Spleen (tissue), 11 donors: ENCODE data around the gene DLX3. TPM values are rescaled to one million over a fixed set of nuclear protein-coding genes. Genes with fewer than 3 reads are reported as not detected.

Experiments used
- DNase-seq: peaks from one replicate; pipeline ENCODE4 v3.0.0-alpha.2; 2020
- H3K27ac ChIP-seq, 8 donors: fragments of 200-600 bp; sonication (generic) in 7 of 8; 1 replicate in 4 of 8; 2 replicates in 4 of 8; pipeline versions ENCODE4 v1.5.0 to v1.8.0; 2016 to 2021; ENCODE audit warnings: inconsistent platforms in 4 of 8, mild to moderate bottlenecking in 4 of 8, moderate library complexity in 1 of 8
- H3K27me3 ChIP-seq, 7 donors: fragments of 200-600 bp; sonication (generic) in 6 of 7; replicated peaks in 1 of 7; 1 replicate in 4 of 7; 2 replicates in 3 of 7; pipeline versions ENCODE4 v1.5.0 to v1.8.0; 2016 to 2021; ENCODE audit warnings: inconsistent platforms in 3 of 7, mild to moderate bottlenecking in 1 of 7
- H3K36me3 ChIP-seq, 6 donors: fragments of 200-600 bp; sonication (generic) in 5 of 6; 1 replicate in 4 of 6; 2 replicates in 2 of 6; pipeline versions ENCODE4 v1.5.0 to v1.8.0; 2016 to 2021; ENCODE audit warnings: inconsistent platforms in 2 of 6
- H3K4me1 ChIP-seq, 6 donors: fragments of 200-600 bp; sonication (generic) in 5 of 6; 1 replicate in 3 of 6; 2 replicates in 3 of 6; pipeline versions ENCODE4 v1.5.0 to v1.8.0; 2016 to 2021; ENCODE audit warnings: inconsistent platforms in 3 of 6
- H3K4me3 ChIP-seq, 8 donors: fragments of 200-600 bp; sonication (generic) in 7 of 8; 1 replicate in 4 of 8; 2 replicates in 4 of 8; pipeline versions ENCODE4 v1.5.0 to v1.8.0; 2016 to 2021; ENCODE audit warnings: inconsistent platforms in 4 of 8, mild to moderate bottlenecking in 4 of 8, moderate library complexity in 2 of 8
- H3K9me3 ChIP-seq, 8 donors: fragments of 200-600 bp; sonication (generic) in 7 of 8; 1 replicate in 4 of 8; 2 replicates in 4 of 8; pipeline versions ENCODE4 v1.5.0 to v1.8.0; 2016 to 2021; ENCODE audit warnings: inconsistent platforms in 4 of 8
- CTCF ChIP-seq, 11 experiments: fragments of 200-600 bp in 7 of 11; fragments of 450-650 bp in 4 of 11; sonication (generic) in 4 of 11; IDR thresholded peaks in 8 of 11; conservative IDR thresholded peaks in 3 of 11; 1 replicate in 7 of 11; 2 replicates in 4 of 11; pipeline versions ENCODE4 v1.4.0 to v1.8.0; 2016 to 2021; ENCODE audit warnings: antibody characterized with exemption in 11 of 11, inconsistent platforms in 4 of 11, mild to moderate bottlenecking in 1 of 11
- POLR2A ChIP-seq, 3 donors: fragments of 450-650 bp; IDR thresholded peaks; one replicate each; pipeline ENCODE4 v1.5.1; 2017; ENCODE audit warnings: antibody characterized with exemption in 3 of 3, mild to moderate bottlenecking in 1 of 3
- POLR2AphosphoS5 ChIP-seq, 3 donors: sonication (generic); formaldehyde crosslinking; IDR thresholded peaks; one replicate each; pipeline ENCODE4 v1.5.1; 2017; ENCODE audit warnings: antibody characterized with exemption in 3 of 3
- WGBS, 5 donors: extraction: QIAGEN DNeasy Blood & Tissue Kit in 3 of 5; methylation state at CpG; one replicate each; pipeline versions ENCODE4 v1.1.5 to v1.1.7; 2013 to 2018; 5-methylcytosine and 5-hydroxymethylcytosine counted together
- intact Hi-C: fragments of 100-400 bp; cut with DNase I; formaldehyde crosslinking; loops from one replicate; pipeline ENCODE4 v1.15.0; 2023; ENCODE audit warnings: low total_unique reads
- polyA plus RNA-seq, 3 donors: library from polyadenylated mRNA; stranded (reverse); fragments of 200-250 nt; gene quantifications; one replicate each; pipeline ENCODE4 v1.2.1, GENCODE V29; 2013
- total RNA-seq, 7 donors: library from RNA; depleted of rRNA in 3 of 7; stranded (reverse); fragments of >200 nt in 3 of 7; fragmentation: NEBNext Ultra II Directional in 4 of 7; extraction: Animal tissue kit (Norgen Biotek cat#: 25700) in 4 of 7; gene quantifications; one replicate each; pipeline versions ENCODE4 v1.1.0 to v1.2.1, GENCODE V29; 2016 to 2021
- donor health status: healthy with polysubstance abuse.
- donor health status: DM: no; HTN: no; CAD: no; lungs with moderate emphysema.
- donor health status: DM: no; HTN: no; CAD: no.
- donor health status: Bipolar disorder and iron deficiency.
- donor health status: healthy.
- donor health status: DM: no; HTN: no; CAD: no.
- donor health status: DM: yes; HTN: yes; CAD: no.

Gene DLX3
- total and polyA plus RNA-seq, 10 donors = 0.02 TPM; not detected in 9

- intact Hi-C loops = no loop called here
- no peak for DNase-seq
- WGBS, 5 donors = 14 to 36% (median 24%) methylated on average over 4 of the region's 4 CpGs
- Histone ChIP-seq H3K36me3 (no peaks in the 10 kb centered on the region), H3K27me3 (peaks cover 11 to 94% (median 71%) of the 10 kb centered on the region in 7 donors), H3K27ac (no peak overlapping the region), H3K9me3 (no peaks in the 10 kb centered on the region), H3K4me3 (no peak overlapping the region), H3K4me1 (peaks cover 3 to 32% (median 22%) of the 10 kb centered on the region in 6 donors)
- TF ChIP-seq POLR2AphosphoS5 (IDR thresholded peaks at IDR 0.05) (no peak), POLR2A (IDR thresholded peaks at IDR 0.05) (no peak), CTCF (IDR thresholded peaks at IDR 0.05 in 8 of 11, conservative IDR thresholded peaks at IDR 0.05 in 3 of 11) (no peak)
Observed at GRCh38 chr17:49963309-49963625, 31.8 kb downstream of the DLX3 start.

DNA sequence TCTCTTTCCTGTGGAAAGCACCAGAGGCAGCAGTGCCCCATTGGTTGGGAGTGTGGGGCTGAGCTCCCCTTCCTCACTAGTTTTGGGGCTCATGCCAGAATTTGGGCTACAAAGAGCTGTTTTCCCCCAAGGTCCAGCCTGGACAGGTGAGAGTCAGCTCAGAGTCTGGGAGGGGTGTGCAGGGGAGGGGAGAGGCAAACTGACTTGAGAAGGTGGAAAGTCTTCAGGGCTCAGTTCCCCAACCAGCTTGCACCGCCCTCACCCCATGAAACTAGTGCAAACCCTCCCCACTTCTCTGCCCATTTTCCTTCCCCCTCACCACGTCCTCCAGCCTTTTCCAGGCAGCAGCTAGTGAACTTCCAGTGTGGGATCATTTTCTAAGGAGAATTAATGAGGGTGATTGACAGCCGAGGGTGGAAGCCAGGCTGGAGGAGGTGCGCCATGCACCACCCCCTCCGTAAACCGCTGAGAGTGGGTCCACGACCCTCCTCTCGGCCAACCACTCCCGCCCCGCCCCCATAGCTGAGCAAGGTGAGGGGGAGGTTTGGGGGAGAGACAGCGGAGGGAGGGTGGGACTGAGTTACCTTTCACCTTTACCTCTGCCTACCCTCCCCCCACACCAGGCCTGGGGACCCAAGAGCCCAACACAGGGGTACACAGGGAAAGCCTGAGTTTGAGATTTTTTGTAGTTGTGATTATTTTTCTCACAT is 32.3 kb downstream of the DLX3 start:
- intact Hi-C loops = no loop called here
- no peaks in the 10 kb centered on the region for H3K36me3 ChIP-seq
- no peaks in the 10 kb centered on the region for H3K9me3 ChIP-seq
- H3K27me3 ChIP-seq = peaks cover 11 to 89% (median 66%) of the 10 kb centered on the region in 7 donors
- peaks cover 0 to 26% (median 19%) of the 10 kb centered on the region in 6 donors for H3K4me1 ChIP-seq
- TF ChIP-seq CTCF (IDR thresholded peaks at IDR 0.05 in 8 of 11, conservative IDR thresholded peaks at IDR 0.05 in 3 of 11) (no peak), POLR2A (IDR thresholded peaks at IDR 0.05) (no peak), POLR2AphosphoS5 (IDR thresholded peaks at IDR 0.05) (no peak)
- no peak for DNase-seq
- H3K27ac ChIP-seq = no peak overlapping the region
- H3K4me3 ChIP-seq = no peak overlapping the region
- WGBS, 5 donors = 5 to 17% (median 9%) methylated on average over 10 to 11 of the region's 11 CpGs

DNA sequence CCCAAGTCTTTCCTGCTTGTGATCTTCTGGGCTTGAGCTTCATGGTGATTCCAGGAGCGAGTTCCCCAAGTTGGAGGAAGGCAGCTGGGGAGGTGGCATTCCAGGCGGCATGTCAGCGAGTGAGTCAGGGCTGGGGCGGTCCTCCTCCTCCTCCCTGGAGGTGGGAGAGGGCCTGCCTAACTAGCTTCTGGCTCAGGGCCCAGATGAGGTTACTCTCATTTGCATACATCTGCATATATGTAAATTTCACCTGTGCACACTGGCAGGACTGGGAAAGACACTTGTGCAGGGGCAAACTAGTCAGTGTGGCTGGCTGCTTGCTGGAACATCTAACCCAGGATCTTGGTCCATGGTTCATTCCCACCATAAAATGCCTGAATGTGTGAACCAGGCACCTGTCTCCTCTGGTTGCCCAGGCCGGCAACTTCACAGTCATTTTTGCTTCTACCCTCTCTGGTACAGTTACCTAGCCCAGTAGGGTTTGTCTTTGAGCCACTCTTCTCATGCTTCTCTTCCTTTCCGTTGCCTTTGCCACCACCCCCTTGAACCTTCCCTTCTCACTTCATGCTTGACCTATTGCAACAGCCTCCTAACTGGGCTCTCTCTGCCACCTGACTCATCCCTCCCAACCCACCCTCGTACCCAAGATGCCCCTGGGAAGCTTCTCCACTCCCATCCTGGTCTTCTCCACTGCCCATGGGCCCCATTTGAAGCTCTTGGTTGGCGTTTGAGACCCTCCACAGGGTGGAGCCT is 35.7 kb downstream of the DLX3 start:
- Histone ChIP-seq H3K9me3 (no peaks in the 10 kb centered on the region), H3K36me3 (no peaks in the 10 kb centered on the region), H3K4me3 (no peak overlapping the region), H3K27ac (no peak overlapping the region), H3K4me1 (peaks cover 0 to 8% (median 5%) of the 10 kb centered on the region in 6 donors), H3K27me3 (peaks cover 3 to 66% (median 35%) of the 10 kb centered on the region in 7 donors)
- no peak for DNase-seq
- 63 to 71% (median 66%) methylated on average over 8 of the region's 8 CpGs for WGBS, 5 donors
- intact Hi-C loops = no loop called here
- TF ChIP-seq CTCF (IDR thresholded peaks at IDR 0.05 in 8 of 11, conservative IDR thresholded peaks at IDR 0.05 in 3 of 11) = no peak
- no peak for TF ChIP-seq POLR2AphosphoS5 (IDR thresholded peaks at IDR 0.05)
- TF ChIP-seq POLR2A (IDR thresholded peaks at IDR 0.05) = no peak

GRCh38 chr17:49958723-49959122 is 36.3 kb downstream of the DLX3 start:
- Histone ChIP-seq H3K36me3 (no peaks in the 10 kb centered on the region), H3K27me3 (peaks cover 0 to 60% (median 29%) of the 10 kb centered on the region in 7 donors), H3K9me3 (no peaks in the 10 kb centered on the region), H3K4me3 (no peak overlapping the region), H3K4me1 (peaks cover 0 to 2% (median under 1%) of the 10 kb centered on the region in 6 donors), H3K27ac (no peak overlapping the region)
- intact Hi-C loops = no loop called here
- TF ChIP-seq POLR2AphosphoS5 (IDR thresholded peaks at IDR 0.05) = no peak
- TF ChIP-seq POLR2A (IDR thresholded peaks at IDR 0.05) = no peak
- no peak for TF ChIP-seq CTCF (IDR thresholded peaks at IDR 0.05 in 8 of 11, conservative IDR thresholded peaks at IDR 0.05 in 3 of 11)
- 89 to 95% (median 91%) methylated on average over 4 of the region's 4 CpGs for WGBS, 5 donors
- DNase-seq = no peak
